T-helper 9 cell (primary cell): ENCODE data around the gene SYMPK.
"Not testable (repeated sequence)": the region's sequence is repeated elsewhere in the genome, so short reads cannot be mapped to it uniquely, and the experiment has no call there.

Source experiments
- DNase-seq: peaks from one replicate; pipeline ENCODE4 v3.0.0-alpha.2; 2020
- total RNA-seq, 2 donors: gene quantifications; one replicate each; lab custom pipeline; 2026; lab: John Stamatoyannopoulos, UW

SYMPK gene
- total RNA-seq = 67.8 to 70.0 reads per million in 2 donors

- DNase-seq = peak; percentile 97
Measured at GRCh38 chr19:45862564-45863334, at the start of gene SYMPK. Gene SYMPK (minus strand): TSS chr19:45863147. CDS start chr19:45854495, 8,652 bp downstream.

- DNase-seq = no peak
Measured at GRCh38 chr19:45911291-45911690, 48.3 kb upstream of the SYMPK start.

GRCh38 chr19:45908956-45909355, 46.0 kb upstream of the SYMPK start:
- no peak for DNase-seq

- DNase-seq = no peak
Measured at GRCh38 chr19:45906221-45906620, 43.3 kb upstream of the SYMPK start.

- no peak for DNase-seq
Measured at GRCh38 chr19:45905011-45905410, 42.1 kb upstream of the SYMPK start.

- peak; percentile 99 for DNase-seq
Measured at GRCh38 chr19:45902651-45903625, 40.0 kb upstream of the SYMPK start.

- DNase-seq = no peak
Measured at GRCh38 chr19:45901912-45902650, 39.1 kb upstream of the SYMPK start, which contains the start of gene MYPOP. Gene MYPOP (minus strand): TSS chr19:45902613. CDS start chr19:45901773, 840 bp downstream.

GRCh38 chr19:45901432-45901911, 38.5 kb upstream of the SYMPK start:
- DNase-seq = peak; percentile 32

GRCh38 chr19:45900738-45901431, 37.9 kb upstream of the SYMPK start:
- no peak for DNase-seq

- DNase-seq = no peak
Measured at GRCh38 chr19:45899919-45900589, 37.1 kb upstream of the SYMPK start.

GRCh38 chr19:45899253-45899652, 36.3 kb upstream of the SYMPK start:
- DNase-seq = no peak

GRCh38 chr19:45897261-45897812, 34.4 kb upstream of the SYMPK start:
- no peak for DNase-seq

- not testable (repeated sequence) for DNase-seq
Measured at GRCh38 chr19:45895983-45896599, 33.1 kb upstream of the SYMPK start.

- no peak for DNase-seq
Measured at GRCh38 chr19:45895519-45895972, 32.6 kb upstream of the SYMPK start.

- DNase-seq = no peak
Measured at GRCh38 chr19:45890877-45891276, 27.9 kb upstream of the SYMPK start.

GRCh38 chr19:45889210-45889885, 26.4 kb upstream of the SYMPK start:
- DNase-seq = no peak

- DNase-seq = no peak
Measured at GRCh38 chr19:45887200-45887710, 24.3 kb upstream of the SYMPK start.

- DNase-seq = peak; percentile 81
Measured at GRCh38 chr19:45886427-45887199, 23.7 kb upstream of the SYMPK start.
